ENCODE measurements around the gene TARS2.
A peak's percentile ranks its signal among the peaks of the same experiment; 100 is the strongest.

Gene TARS2

GRCh38 chr1:150507912-150508864 is 21.0 kb downstream of the TARS2 start, which contains the start of gene ECM1:
TSS of gene ECM1 (plus strand) at chr1:150508109. CDS start at chr1:150508210, 101 bp downstream.
- DNase-seq (ENCODE audit: low read depth, low spot score), result no peak

- no peak for DNase-seq (ENCODE audit: low read depth, low spot score)
Measured at GRCh38 chr1:150508982-150509381, 21.8 kb downstream of the TARS2 start.

GRCh38 chr1:150511551-150511950 is 24.3 kb downstream of the TARS2 start:
- no peak for DNase-seq (ENCODE audit: low read depth, low spot score)

GRCh38 chr1:150511985-150512660 is 24.9 kb downstream of the TARS2 start:
- DNase-seq (ENCODE audit: low read depth, low spot score), result no peak

GRCh38 chr1:150512846-150513245 is 25.6 kb downstream of the TARS2 start:
- DNase-seq (ENCODE audit: low read depth, low spot score), result no peak

- DNase-seq (ENCODE audit: low read depth, low spot score), result no peak
Measured at GRCh38 chr1:150513351-150513791, 26.2 kb downstream of the TARS2 start.

GRCh38 chr1:150514260-150514659 is 27.0 kb downstream of the TARS2 start:
- no peak for DNase-seq (ENCODE audit: low read depth, low spot score)

GRCh38 chr1:150514913-150515327 is 27.7 kb downstream of the TARS2 start:
- no peak for DNase-seq (ENCODE audit: low read depth, low spot score)

GRCh38 chr1:150515328-150516049 is 28.3 kb downstream of the TARS2 start, which contains the start of gene FALEC:
TSS of gene FALEC (plus strand) at chr1:150515752.
- DNase-seq (ENCODE audit: low read depth, low spot score), result peak; percentile 79

- DNase-seq (ENCODE audit: low read depth, low spot score), result no peak
Measured at GRCh38 chr1:150516050-150516591, 28.9 kb downstream of the TARS2 start.

GRCh38 chr1:150516616-150517015 is 29.4 kb downstream of the TARS2 start:
- DNase-seq (ENCODE audit: low read depth, low spot score), result no peak

GRCh38 chr1:150521196-150521968 is 34.2 kb downstream of the TARS2 start:
- no peak for DNase-seq (ENCODE audit: low read depth, low spot score)

- no peak for DNase-seq (ENCODE audit: low read depth, low spot score)
Measured at GRCh38 chr1:150525348-150525747, 38.1 kb downstream of the TARS2 start.

GRCh38 chr1:150528196-150528595 is 41.0 kb downstream of the TARS2 start:
- DNase-seq (ENCODE audit: low read depth, low spot score), result no peak

- no peak for DNase-seq (ENCODE audit: low read depth, low spot score)
Measured at GRCh38 chr1:150529017-150529416, 41.8 kb downstream of the TARS2 start.

GRCh38 chr1:150530491-150531159 is 43.4 kb downstream of the TARS2 start:
- no peak for DNase-seq (ENCODE audit: low read depth, low spot score)

- DNase-seq (ENCODE audit: low read depth, low spot score), result no peak
Measured at GRCh38 chr1:150532860-150533259, 45.6 kb downstream of the TARS2 start.

GRCh38 chr1:150534002-150534401 is 46.8 kb downstream of the TARS2 start:
- no peak for DNase-seq (ENCODE audit: low read depth, low spot score)

- no peak for DNase-seq (ENCODE audit: low read depth, low spot score)
Measured at GRCh38 chr1:150535511-150536287, 48.5 kb downstream of the TARS2 start.

Measured in activated CD4-positive, CD25-positive, alpha-beta regulatory T cell treated with anti-CD3 and anti-CD28 coated beads, Interleukin-2, amount 50 U/mL, for 16 hours (primary cell).